Fibroblast of lung (primary cell): ENCODE data around the gene CTDP1.

Source experiments
- EZH2 ChIP-seq: IDR thresholded peaks from 2 replicates; pipeline ENCODE4 v1.5.1; 2012; ENCODE audit warnings: low read length, control low read depth, mild to moderate bottlenecking; ENCODE audit errors: missing control alignments
- TF ChIP-seq, protein P1 (sequence below), 2 donors: IDR thresholded peaks in 1 of 2; conservative IDR thresholded peaks in 1 of 2; 1 replicate in 1 of 2; 2 replicates in 1 of 2; pipeline ENCODE4 v1.5.1; 2011 to 2012; ENCODE audit warnings: low read length in 2 of 2, control low read depth in 1 of 2, inconsistent platforms in 1 of 2, low read depth in 1 of 2, mild to moderate bottlenecking in 1 of 2

DNA sequence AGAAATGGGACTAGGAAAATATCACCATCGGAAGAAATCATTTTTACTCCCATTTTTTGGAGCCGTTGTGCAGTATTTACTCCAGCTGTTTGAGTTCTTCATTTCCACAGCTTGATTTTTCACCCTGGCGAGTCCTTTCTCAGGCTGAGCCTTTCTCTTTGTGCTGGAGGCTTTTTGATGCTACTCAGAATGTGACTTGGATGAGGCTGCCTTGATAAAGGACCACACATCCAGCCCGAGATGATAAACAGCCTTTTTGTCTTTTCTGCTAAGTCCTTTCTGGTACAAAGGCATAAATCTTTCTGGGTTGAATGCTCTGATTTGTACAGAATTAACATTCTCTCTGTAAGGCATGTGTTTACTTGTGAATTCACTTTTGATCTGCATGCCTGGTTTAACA is 17.6 kb upstream of the CTDP1 start:
- TF ChIP-seq, protein P1, sequence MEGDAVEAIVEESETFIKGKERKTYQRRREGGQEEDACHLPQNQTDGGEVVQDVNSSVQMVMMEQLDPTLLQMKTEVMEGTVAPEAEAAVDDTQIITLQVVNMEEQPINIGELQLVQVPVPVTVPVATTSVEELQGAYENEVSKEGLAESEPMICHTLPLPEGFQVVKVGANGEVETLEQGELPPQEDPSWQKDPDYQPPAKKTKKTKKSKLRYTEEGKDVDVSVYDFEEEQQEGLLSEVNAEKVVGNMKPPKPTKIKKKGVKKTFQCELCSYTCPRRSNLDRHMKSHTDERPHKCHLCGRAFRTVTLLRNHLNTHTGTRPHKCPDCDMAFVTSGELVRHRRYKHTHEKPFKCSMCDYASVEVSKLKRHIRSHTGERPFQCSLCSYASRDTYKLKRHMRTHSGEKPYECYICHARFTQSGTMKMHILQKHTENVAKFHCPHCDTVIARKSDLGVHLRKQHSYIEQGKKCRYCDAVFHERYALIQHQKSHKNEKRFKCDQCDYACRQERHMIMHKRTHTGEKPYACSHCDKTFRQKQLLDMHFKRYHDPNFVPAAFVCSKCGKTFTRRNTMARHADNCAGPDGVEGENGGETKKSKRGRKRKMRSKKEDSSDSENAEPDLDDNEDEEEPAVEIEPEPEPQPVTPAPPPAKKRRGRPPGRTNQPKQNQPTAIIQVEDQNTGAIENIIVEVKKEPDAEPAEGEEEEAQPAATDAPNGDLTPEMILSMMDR (conservative IDR thresholded peaks at IDR 0.05 in 1 of 2, IDR thresholded peaks at IDR 0.05 in 1 of 2; ENCODE audit: low read depth in 1 of 2, low read length in 2 of 2) = no peak
- TF ChIP-seq EZH2 = no peak
